Measurements from ENCODE around the gene C5orf46.

- TF ChIP-seq CTCF (IDR thresholded peaks at IDR 0.05; ENCODE audit: low read depth, low read length, poor library complexity, severe bottlenecking) (no peak), EZH2phosphoT487 (IDR thresholded peaks at IDR 0.05; ENCODE audit: borderline replicate concordance, low read length) (no peak)
Observed at GRCh38 chr5:147904110-147904509, 2.2 kb downstream of the C5orf46 start.

Data from DOHH2 (cell line).